22Rv1 (cell line): ENCODE results near the gene CERKL.

ENCODE experiments used
- ZFX ChIP-seq: fragments of 450-650 bp; IDR thresholded peaks from 2 replicates; pipeline ENCODE4 v1.6.1; 2017; ENCODE audit warnings: antibody characterized with exemption, borderline replicate concordance
- TF ChIP-seq, protein P1 (sequence below): fragments of 450-650 bp; IDR thresholded peaks from 2 replicates; pipeline ENCODE4 v1.5.1; 2017; ENCODE audit warnings: mild to moderate bottlenecking

DNA sequence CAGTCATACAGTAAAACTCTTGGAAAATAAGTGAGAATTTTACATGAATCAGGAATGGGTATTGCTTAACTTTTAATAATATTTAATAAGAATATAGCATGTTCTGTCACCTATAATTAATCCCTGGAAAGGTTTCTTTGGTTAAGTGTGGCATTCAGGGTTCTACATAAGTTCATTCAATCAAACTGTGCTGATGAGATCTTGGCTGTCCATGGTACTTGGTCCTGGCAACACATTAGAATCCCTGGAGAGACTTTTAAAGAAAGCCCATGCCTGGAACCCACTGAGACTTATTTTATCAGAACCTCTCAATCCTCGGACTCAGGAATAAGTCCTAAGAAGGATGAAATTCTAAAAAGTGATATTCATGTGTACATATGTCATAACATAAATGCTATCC, 60.3 kb downstream of the CERKL start:
- TF ChIP-seq, protein P1, sequence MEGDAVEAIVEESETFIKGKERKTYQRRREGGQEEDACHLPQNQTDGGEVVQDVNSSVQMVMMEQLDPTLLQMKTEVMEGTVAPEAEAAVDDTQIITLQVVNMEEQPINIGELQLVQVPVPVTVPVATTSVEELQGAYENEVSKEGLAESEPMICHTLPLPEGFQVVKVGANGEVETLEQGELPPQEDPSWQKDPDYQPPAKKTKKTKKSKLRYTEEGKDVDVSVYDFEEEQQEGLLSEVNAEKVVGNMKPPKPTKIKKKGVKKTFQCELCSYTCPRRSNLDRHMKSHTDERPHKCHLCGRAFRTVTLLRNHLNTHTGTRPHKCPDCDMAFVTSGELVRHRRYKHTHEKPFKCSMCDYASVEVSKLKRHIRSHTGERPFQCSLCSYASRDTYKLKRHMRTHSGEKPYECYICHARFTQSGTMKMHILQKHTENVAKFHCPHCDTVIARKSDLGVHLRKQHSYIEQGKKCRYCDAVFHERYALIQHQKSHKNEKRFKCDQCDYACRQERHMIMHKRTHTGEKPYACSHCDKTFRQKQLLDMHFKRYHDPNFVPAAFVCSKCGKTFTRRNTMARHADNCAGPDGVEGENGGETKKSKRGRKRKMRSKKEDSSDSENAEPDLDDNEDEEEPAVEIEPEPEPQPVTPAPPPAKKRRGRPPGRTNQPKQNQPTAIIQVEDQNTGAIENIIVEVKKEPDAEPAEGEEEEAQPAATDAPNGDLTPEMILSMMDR = no peak
- TF ChIP-seq ZFX = no peak
